ENCODE data around the gene SPEF1. TPM values are rescaled to one million over a fixed set of nuclear protein-coding genes. Genes with fewer than 3 reads are reported as not detected.

The SPEF1 gene
- total RNA-seq, 2 experiments from 2014 or later: not detected

GRCh38 chr20:3749087-3749688, 32.1 kb downstream of the SPEF1 start:
- H3K9me3 Mint-ChIP-seq: no peaks in the 10 kb centered on the region
- CTCF ChIA-PET: interaction anchor here (0.5 to 1.6 kb wide), 10 partner anchors 9 to 186 kb away, joined by 3 to 10 read pairs (median 4); partner anchors contain the start of gene ADISSP

GRCh38 chr20:3748073-3748472, 33.2 kb downstream of the SPEF1 start:
- no peaks in the 10 kb centered on the region for H3K9me3 Mint-ChIP-seq
- H3K4me3 Mint-ChIP-seq: no peak overlapping the region
- H3K27me3 Mint-ChIP-seq: peaks cover 12% of the 10 kb centered on the region
- H3K4me1 Mint-ChIP-seq: peaks cover 25% of the 10 kb centered on the region
- H3K27ac Mint-ChIP-seq: no peak overlapping the region
- POLR2A ChIA-PET: interaction anchor here (1.1 to 1.5 kb wide), 3 partner anchors 12 to 72 kb away, joined by 3 read pairs; partner anchors contain the start of gene AP5S1
- CTCF ChIA-PET: interaction anchor here (0.9 to 2.0 kb wide), 5 partner anchors 12 to 185 kb away, joined by 3 to 6 read pairs (median 3); partner anchors contain the start of gene ADISSP
- no peak for DNase-seq
- H3K36me3 Mint-ChIP-seq (ENCODE audit: low read depth): no peaks in the 10 kb centered on the region

More at GRCh38 chr20:3749087-3749688, 32.1 kb downstream of the SPEF1 start:
- Mint-ChIP-seq H3K27me3 (peaks cover 7% of the 10 kb centered on the region), H3K36me3 (ENCODE audit: low read depth) (no peaks in the 10 kb centered on the region), H3K27ac (no peak overlapping the region), H3K4me3 (no peak overlapping the region), H3K4me1 (peaks cover 26% of the 10 kb centered on the region)
- POLR2A ChIA-PET: interaction anchor here (1.5 kb wide), 1 partner anchor 71 kb away, joined by 3 read pairs; the partner anchor contains the start of gene AP5S1
- DNase-seq: no peak

GRCh38 chr20:3747471-3747870, 33.8 kb downstream of the SPEF1 start:
- POLR2A ChIA-PET: interaction anchor here (1.1 to 1.5 kb wide), 3 partner anchors 11 to 40 kb away, joined by 3 to 4 read pairs (median 3); partner anchors contain the start of gene CENPB
- CTCF ChIA-PET: interaction anchor here (0.9 to 2.0 kb wide), 4 partner anchors 11 to 71 kb away, joined by 3 to 6 read pairs (median 3); partner anchors contain the start of gene ADISSP
- H3K27me3 Mint-ChIP-seq: peaks cover 12% of the 10 kb centered on the region

DNA sequence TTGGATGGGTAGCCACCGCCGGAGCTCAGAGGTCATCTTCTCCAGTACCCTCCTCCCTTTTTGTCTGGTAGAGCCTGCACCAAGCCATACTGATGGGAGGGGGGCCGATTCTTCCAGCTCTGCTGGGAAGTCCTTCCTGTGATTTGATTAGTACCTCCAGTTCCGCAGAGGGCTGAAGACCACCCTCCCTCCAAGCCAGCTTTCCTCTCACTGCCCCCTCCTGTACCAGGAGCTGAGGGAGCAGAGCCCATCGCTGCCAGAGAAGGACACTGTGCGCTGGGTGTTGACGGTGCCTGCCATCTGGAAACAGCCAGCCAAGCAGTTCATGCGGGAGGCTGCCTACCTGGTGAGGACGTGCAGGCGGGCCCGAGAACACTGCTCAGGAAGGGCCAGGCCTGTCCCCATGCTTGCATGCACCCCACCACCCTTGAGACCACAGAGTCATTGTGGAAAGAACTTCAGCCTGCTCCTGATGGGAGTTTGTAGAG, 35.5 kb downstream of the SPEF1 start:
- H3K27ac Mint-ChIP-seq: no peak overlapping the region
- H3K4me3 Mint-ChIP-seq: no peak overlapping the region
- POLR2A ChIA-PET: interaction anchor here (1.3 kb wide), 1 partner anchor 22 kb away, joined by 5 read pairs; the partner anchor contains the start of gene ADISSP
- CTCF ChIA-PET: interaction anchor here (0.8 to 2.0 kb wide), 7 partner anchors 11 to 146 kb away, joined by 3 to 9 read pairs (median 6); partner anchors contain the start of genes ADISSP and AP5S1
- no peaks in the 10 kb centered on the region for H3K9me3 Mint-ChIP-seq
- no peaks in the 10 kb centered on the region for H3K36me3 Mint-ChIP-seq (ENCODE audit: low read depth)
- peaks cover 12% of the 10 kb centered on the region for H3K27me3 Mint-ChIP-seq
- DNase-seq: no peak
- peaks cover 12% of the 10 kb centered on the region for H3K4me1 Mint-ChIP-seq

More at GRCh38 chr20:3747471-3747870, 33.8 kb downstream of the SPEF1 start:
- no peaks in the 10 kb centered on the region for H3K36me3 Mint-ChIP-seq (ENCODE audit: low read depth)
- no peaks in the 10 kb centered on the region for H3K9me3 Mint-ChIP-seq
- no peak for DNase-seq
- H3K4me1 Mint-ChIP-seq: peaks cover 21% of the 10 kb centered on the region
- H3K27ac Mint-ChIP-seq: no peak overlapping the region
- no peak overlapping the region for H3K4me3 Mint-ChIP-seq

DNA sequence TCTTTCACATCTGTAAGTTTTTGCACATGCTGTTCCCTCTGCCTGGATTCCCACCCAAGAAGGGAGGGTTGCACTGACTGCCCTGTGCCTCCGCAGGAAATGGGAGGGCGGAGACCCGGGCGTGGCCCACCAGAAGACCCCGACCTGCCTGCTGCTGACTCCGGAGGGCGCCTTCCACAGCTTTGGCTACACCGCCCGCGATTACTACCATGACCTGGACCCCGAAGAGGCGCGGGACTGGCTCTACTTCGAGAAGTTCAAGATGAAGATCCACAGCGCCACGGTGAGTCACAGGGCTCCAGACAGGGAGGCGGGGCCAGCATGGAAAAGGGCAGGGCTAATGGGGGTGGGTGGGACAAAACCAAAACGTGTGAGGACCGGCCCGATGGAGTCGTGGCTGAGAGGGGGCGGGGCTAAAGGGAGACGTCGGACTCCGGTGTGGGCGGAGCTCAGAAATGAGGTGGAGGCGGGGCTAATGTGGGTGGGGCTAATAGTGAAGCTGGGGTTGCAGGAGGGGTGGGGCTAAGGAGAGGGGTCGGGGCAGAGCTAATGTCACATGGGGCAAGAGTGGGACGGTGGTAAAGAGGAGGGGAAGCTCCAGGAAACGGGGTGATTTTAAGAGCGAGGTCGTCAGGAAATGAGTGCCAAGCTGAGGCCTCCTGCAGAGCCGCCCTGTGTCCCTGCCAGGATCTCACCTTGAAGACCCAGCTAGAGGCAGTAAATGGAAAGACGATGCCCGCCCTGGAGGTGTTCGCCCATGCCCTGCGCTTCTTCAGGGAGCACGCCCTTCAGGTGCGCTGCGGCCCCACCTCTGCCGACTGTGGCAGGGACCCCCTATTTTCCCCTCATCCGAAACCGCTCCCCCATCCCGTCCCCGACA, 36.2 kb downstream of the SPEF1 start:
- Mint-ChIP-seq H3K27me3 (peaks cover 12% of the 10 kb centered on the region), H3K36me3 (ENCODE audit: low read depth) (no peaks in the 10 kb centered on the region), H3K27ac (no peak overlapping the region), H3K9me3 (no peaks in the 10 kb centered on the region), H3K4me3 (peak overlapping the region; percentile 51), H3K4me1 (peaks cover 12% of the 10 kb centered on the region)
- POLR2A ChIA-PET: interaction anchor here (1.3 kb wide), 1 partner anchor 22 kb away, joined by 5 read pairs; the partner anchor contains the start of gene ADISSP
- peak; percentile 78 for DNase-seq
- CTCF ChIA-PET: interaction anchor here (0.8 to 1.9 kb wide), 7 partner anchors 11 to 147 kb away, joined by 3 to 9 read pairs (median 4); partner anchors contain the start of gene AP5S1

DNA sequence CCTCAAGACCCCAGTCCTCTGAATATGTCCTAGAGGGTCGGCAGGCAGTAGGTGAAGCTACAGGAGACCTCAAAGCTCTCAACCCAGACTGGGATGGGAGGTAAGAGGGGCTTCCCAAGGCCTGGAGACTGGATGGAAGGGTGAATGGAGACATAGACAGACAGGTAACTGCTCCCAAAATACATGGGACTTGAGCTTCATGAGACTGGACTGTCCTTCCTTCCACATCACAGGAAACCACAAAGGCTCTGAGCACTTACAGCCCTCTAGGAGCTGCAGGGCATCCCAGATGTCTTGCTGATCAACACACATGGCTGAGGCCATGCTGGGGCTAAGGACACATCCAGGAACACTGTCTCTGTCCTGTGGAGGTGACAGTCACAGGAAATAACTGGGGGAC, 37.2 kb downstream of the SPEF1 start:
- H3K4me3 Mint-ChIP-seq: no peak overlapping the region
- H3K4me1 Mint-ChIP-seq: peaks cover 12% of the 10 kb centered on the region
- no peaks in the 10 kb centered on the region for H3K9me3 Mint-ChIP-seq

DNA sequence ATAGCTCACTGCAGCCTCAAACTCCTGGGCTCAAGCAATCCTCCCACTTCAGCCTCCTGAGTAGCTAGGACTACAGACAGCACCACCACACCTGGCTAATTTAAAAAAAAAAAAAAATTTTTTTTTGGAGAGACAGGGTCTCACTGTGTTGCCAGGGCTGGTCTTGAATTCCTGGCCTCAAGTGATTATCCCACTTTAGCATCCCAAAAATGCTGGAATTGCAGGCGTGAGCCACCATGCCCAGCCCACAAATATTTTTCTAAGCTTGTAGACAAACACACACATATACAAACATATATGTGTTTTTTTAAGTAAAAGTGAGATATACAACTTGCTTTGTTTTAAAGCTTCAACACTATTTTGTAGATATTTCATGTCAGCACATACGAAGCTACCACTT, 38.0 kb downstream of the SPEF1 start:
- Mint-ChIP-seq H3K9me3 (no peaks in the 10 kb centered on the region), H3K27me3 (peaks cover 12% of the 10 kb centered on the region), H3K36me3 (ENCODE audit: low read depth) (no peaks in the 10 kb centered on the region), H3K4me3 (no peak overlapping the region), H3K4me1 (peaks cover 12% of the 10 kb centered on the region), H3K27ac (no peak overlapping the region)
- DNase-seq: no peak
- ChIA-PET POLR2A (no interaction called here), CTCF (interaction anchor here (0.6 to 1.5 kb wide), 6 partner anchors 8 to 851 kb away, joined by 3 to 5 read pairs (median 4); no protein-coding TSS in a partner anchor)

More for the DNA sequence above, 37.2 kb downstream of the SPEF1 start:
- no peak overlapping the region for H3K27ac Mint-ChIP-seq
- ChIA-PET CTCF (interaction anchor here (0.6 to 1.9 kb wide), 7 partner anchors 12 to 852 kb away, joined by 3 to 7 read pairs (median 3); no protein-coding TSS in a partner anchor), POLR2A (no interaction called here)
- no peak for DNase-seq
- peaks cover 12% of the 10 kb centered on the region for H3K27me3 Mint-ChIP-seq
- no peaks in the 10 kb centered on the region for H3K36me3 Mint-ChIP-seq (ENCODE audit: low read depth)

DNA sequence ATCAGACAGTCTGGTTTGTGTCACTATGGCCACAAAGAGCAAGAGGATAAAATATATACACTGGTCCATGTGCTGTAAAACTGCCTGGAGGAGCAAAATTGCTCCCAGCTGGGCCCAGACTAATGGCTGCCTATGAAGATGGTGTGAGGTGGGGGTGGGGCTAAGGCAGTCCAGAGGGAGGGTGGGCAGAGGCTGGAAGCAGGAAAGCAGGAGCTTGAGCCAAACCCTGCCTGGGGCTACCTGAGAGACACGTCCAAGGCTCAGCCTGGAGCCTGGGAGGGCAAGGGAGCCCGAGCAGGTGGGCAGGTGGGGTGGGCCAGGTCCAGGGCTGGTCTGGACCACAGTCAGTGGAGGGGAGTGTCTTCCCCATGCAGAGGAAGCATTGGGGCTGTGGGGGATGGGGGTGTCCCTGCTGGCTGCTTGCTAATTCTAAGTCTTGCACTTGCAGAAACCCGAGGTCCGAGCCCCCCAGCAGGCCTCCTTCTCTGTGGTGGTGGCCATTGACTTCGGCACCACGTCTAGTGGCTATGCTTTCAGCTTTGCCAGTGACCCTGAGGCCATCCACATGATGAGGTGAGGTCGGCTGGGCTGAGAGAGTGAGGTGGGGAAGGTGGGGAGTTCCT, 39.3 kb downstream of the SPEF1 start:
- ChIA-PET CTCF (interaction anchor here (1.3 kb wide), 1 partner anchor 31 kb away, joined by 5 read pairs; no protein-coding TSS in a partner anchor), POLR2A (no interaction called here)
- no peaks in the 10 kb centered on the region for H3K36me3 Mint-ChIP-seq (ENCODE audit: low read depth)
- peaks cover 14% of the 10 kb centered on the region for H3K27me3 Mint-ChIP-seq
- DNase-seq: no peak
- H3K9me3 Mint-ChIP-seq: no peaks in the 10 kb centered on the region
- no peak overlapping the region for H3K27ac Mint-ChIP-seq
- H3K4me1 Mint-ChIP-seq: peaks cover 12% of the 10 kb centered on the region
- no peak overlapping the region for H3K4me3 Mint-ChIP-seq

DNA sequence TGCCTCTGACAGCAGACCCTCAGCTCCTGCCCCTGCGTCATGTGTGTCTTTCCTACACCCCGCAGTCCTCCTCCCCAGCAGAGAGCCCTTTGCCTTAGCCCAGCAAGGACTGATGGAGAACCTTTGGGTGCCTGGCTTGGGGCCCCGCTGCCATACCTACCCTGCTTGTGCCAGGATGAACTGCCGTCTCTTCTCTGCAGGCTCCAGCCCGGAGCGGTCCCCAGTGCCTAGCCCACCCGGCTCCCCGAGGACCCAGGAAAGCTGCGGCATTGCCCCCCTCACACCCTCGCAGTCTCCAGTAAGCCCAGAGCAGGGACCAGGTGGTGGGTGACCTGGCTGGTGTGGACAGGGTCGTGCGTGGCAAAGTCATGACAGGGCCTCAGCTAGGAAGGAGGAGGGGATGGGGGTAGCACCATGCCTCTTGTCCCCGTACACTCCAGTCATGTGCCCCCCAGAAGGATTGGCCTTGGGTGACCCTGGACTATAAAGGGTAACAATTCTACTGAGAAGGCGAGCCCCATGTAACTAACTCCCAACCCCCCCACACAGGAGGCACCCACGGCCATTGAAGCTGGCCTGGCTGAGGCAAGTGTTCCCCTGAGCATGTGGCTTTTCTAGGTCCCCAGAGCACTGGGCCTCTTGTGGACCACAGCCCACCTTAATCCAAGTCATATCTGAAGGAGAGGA, 40.5 kb downstream of the SPEF1 start:
- H3K4me1 Mint-ChIP-seq: peaks cover 12% of the 10 kb centered on the region
- no peak overlapping the region for H3K4me3 Mint-ChIP-seq
- no peak overlapping the region for H3K27ac Mint-ChIP-seq
- CTCF ChIA-PET: interaction anchor here (0.7 to 1.3 kb wide), 3 partner anchors 9 to 61 kb away, joined by 3 to 5 read pairs (median 5); no protein-coding TSS in a partner anchor
- H3K9me3 Mint-ChIP-seq: no peaks in the 10 kb centered on the region
- POLR2A ChIA-PET: interaction anchor here (1.7 kb wide), 1 partner anchor 27 kb away, joined by 5 read pairs; the partner anchor contains the start of gene ADISSP
- peaks cover 20% of the 10 kb centered on the region for H3K27me3 Mint-ChIP-seq
- DNase-seq: no peak
- no peaks in the 10 kb centered on the region for H3K36me3 Mint-ChIP-seq (ENCODE audit: low read depth)

DNA sequence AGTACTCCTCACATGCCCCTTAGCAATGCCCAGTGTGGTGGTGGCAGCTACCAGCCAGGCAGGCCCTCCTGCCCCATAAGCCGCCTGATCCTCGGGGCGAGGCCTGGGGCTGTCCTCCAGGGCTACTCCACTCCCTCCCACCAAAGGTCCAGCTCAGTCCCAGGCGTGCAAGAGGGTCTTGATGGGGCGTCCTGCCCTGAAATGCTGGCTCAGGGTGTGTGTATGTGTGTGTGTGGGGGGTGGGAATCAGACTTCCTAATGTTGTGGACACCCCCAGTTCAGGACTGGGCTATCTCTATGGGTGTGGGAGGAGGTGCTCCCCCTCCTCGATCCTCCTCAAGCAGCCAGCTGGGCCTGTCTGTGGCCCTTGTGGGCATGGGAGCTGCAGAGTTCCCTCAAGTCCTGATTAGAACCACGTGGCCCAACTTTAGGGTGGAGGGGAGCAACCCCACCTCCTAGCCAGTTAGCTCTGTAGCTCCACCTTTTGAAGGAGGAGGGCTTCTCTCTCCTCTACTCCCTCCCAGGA, 41.3 kb downstream of the SPEF1 start:
- DNase-seq: no peak
- no peaks in the 10 kb centered on the region for H3K9me3 Mint-ChIP-seq
- peaks cover 22% of the 10 kb centered on the region for H3K27me3 Mint-ChIP-seq
- ChIA-PET POLR2A (interaction anchor here (1.7 kb wide), 1 partner anchor 28 kb away, joined by 5 read pairs; the partner anchor contains the start of gene ADISSP), CTCF (interaction anchor here (0.9 to 1.5 kb wide), 2 partner anchors 10 to 29 kb away, joined by 3 read pairs; no protein-coding TSS in a partner anchor)
- H3K36me3 Mint-ChIP-seq (ENCODE audit: low read depth): no peaks in the 10 kb centered on the region
- H3K4me3 Mint-ChIP-seq: no peak overlapping the region
- H3K4me1 Mint-ChIP-seq: peaks cover 9% of the 10 kb centered on the region
- no peak overlapping the region for H3K27ac Mint-ChIP-seq

Data from activated CD4-positive, alpha-beta memory T cell treated with anti-CD3 and anti-CD28 coated beads, Interleukin-2, amount 10 ng/mL, durations not matched to agents 7 days and 5 days (primary cell).